Stomach (tissue), 9 donors: ENCODE data around the gene TTC33. TPM values are rescaled to one million over a fixed set of nuclear protein-coding genes. Genes with fewer than 3 reads are reported as not detected.
A peak's percentile ranks its signal among the peaks of the same experiment; 100 is the strongest.

Experiments used
- DNase-seq, 2 donors: peaks; one replicate each; pipeline versions ENCODE4 v3.0.0 to v3.0.0-alpha.2; 2013 to 2019
- H3K27ac ChIP-seq, 5 donors: fragments of 200-600 bp in 4 of 5; sonication (generic) in 4 of 5; one replicate each; pipeline ENCODE4 v1.5.1; 2013 to 2019; ENCODE audit warnings: mild to moderate bottlenecking in 1 of 5, moderate library complexity in 1 of 5
- H3K27me3 ChIP-seq, 3 donors: fragments of 200-600 bp; sonication (generic); one replicate each; pipeline ENCODE4 v1.5.1; 2017 to 2019; ENCODE audit warnings: mixed run types in 1 of 3
- H3K36me3 ChIP-seq, 4 donors: fragments of 200-600 bp; sonication (generic); 1 replicate in 3 of 4; 2 replicates in 1 of 4; pipeline ENCODE4 v1.5.1; 2016 to 2019
- H3K4me1 ChIP-seq, 4 donors: fragments of 200-600 bp; sonication (generic); one replicate each; pipeline ENCODE4 v1.5.1; 2016 to 2019
- H3K4me3 ChIP-seq, 4 donors: fragments of 200-600 bp; sonication (generic) in 3 of 4; one replicate each; pipeline ENCODE4 v1.5.1; 2016 to 2019; ENCODE audit warnings: mild to moderate bottlenecking in 1 of 4
- H3K9me3 ChIP-seq, 4 donors: fragments of 200-600 bp; sonication (generic); one replicate each; pipeline ENCODE4 v1.5.1; 2016 to 2019
- EP300 ChIP-seq: sonication (generic); formaldehyde crosslinking; IDR thresholded peaks from one replicate; pipeline ENCODE4 v1.6.1; 2017; ENCODE audit warnings: antibody characterized with exemption
- POLR2A ChIP-seq, 4 donors: fragments of 450-650 bp; IDR thresholded peaks; one replicate each; pipeline ENCODE4 v1.6.1; 2016; ENCODE audit warnings: antibody characterized with exemption in 4 of 4, control low read depth in 2 of 4, mild to moderate bottlenecking in 1 of 4, moderate library complexity in 1 of 4
- POLR2AphosphoS5 ChIP-seq, 3 donors: sonication (generic); formaldehyde crosslinking; IDR thresholded peaks; one replicate each; pipeline ENCODE4 v1.6.1; 2016; ENCODE audit warnings: antibody characterized with exemption in 3 of 3
- WGBS, 5 donors: extraction: QIAGEN DNeasy Blood & Tissue Kit in 3 of 5; methylation state at CpG; one replicate each; pipeline versions ENCODE4 v1.1.5 to v1.1.7; 2013 to 2018; 5-methylcytosine and 5-hydroxymethylcytosine counted together
- intact Hi-C: fragments of 100-400 bp; cut with DNase I; formaldehyde crosslinking; loops from one replicate; pipeline ENCODE4 v1.15.1; 2023; ENCODE audit warnings: low total_unique reads
- polyA plus RNA-seq, 3 donors: library from polyadenylated mRNA; stranded (reverse); fragments of 200-250 nt; gene quantifications; one replicate each; pipeline ENCODE4 v1.2.3, GENCODE V29; 2013
- total RNA-seq, 5 donors: library from RNA; depleted of rRNA; stranded (reverse); fragments of >200 nt; gene quantifications; one replicate each; pipeline versions ENCODE4 v1.1.0 to v1.2.3, GENCODE V29; 2014 to 2016
- TF ChIP-seq, protein P1 (sequence below), 7 experiments: fragments of 450-650 bp in 4 of 7; fragments of 200-600 bp in 3 of 7; sonication (generic) in 3 of 7; IDR thresholded peaks; one replicate each; pipeline ENCODE4 v1.5.1; 2016 to 2019; ENCODE audit warnings: antibody characterized with exemption in 7 of 7, control low read depth in 2 of 7, mild to moderate bottlenecking in 1 of 7
- donor health status: healthy with polysubstance abuse.
- donor health status: Bipolar disorder and iron deficiency.
- donor health status: healthy.

Gene TTC33
- total and polyA plus RNA-seq, 8 donors: 0.29 to 41.5 (median 7.3) TPM

DNA sequence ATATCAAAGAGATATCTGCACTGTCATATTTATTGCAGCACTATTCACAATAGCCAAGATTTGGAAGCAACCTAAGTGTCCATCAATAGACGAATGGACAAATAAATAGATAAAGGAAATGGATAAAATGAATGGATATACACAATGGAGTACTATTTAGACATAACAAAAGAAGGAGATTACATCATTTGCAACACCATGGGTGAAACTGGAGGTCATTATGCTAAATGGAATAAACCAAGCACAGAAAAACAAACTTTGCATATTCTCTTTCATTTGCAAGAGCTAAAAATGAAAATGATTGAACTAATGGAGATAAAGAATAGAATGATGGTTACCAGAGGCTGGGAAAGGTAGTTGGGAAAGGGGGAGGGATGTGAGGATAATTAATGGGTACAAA lies 231.1 kb downstream of the TTC33 start:
- intact Hi-C loops: no loop called here
- TF ChIP-seq, protein P1, sequence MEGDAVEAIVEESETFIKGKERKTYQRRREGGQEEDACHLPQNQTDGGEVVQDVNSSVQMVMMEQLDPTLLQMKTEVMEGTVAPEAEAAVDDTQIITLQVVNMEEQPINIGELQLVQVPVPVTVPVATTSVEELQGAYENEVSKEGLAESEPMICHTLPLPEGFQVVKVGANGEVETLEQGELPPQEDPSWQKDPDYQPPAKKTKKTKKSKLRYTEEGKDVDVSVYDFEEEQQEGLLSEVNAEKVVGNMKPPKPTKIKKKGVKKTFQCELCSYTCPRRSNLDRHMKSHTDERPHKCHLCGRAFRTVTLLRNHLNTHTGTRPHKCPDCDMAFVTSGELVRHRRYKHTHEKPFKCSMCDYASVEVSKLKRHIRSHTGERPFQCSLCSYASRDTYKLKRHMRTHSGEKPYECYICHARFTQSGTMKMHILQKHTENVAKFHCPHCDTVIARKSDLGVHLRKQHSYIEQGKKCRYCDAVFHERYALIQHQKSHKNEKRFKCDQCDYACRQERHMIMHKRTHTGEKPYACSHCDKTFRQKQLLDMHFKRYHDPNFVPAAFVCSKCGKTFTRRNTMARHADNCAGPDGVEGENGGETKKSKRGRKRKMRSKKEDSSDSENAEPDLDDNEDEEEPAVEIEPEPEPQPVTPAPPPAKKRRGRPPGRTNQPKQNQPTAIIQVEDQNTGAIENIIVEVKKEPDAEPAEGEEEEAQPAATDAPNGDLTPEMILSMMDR (IDR thresholded peaks at IDR 0.05): no peak
- no peak for TF ChIP-seq POLR2A (IDR thresholded peaks at IDR 0.05)
- TF ChIP-seq POLR2AphosphoS5 (IDR thresholded peaks at IDR 0.05): no peak
- no peak for TF ChIP-seq EP300
- Histone ChIP-seq H3K27me3 (no peaks in the 10 kb centered on the region), H3K9me3 (no peaks in the 10 kb centered on the region), H3K36me3 (no peaks in the 10 kb centered on the region), H3K4me3 (no peak overlapping the region), H3K4me1 (peaks cover 0 to 19% (median 5%) of the 10 kb centered on the region in 4 donors), H3K27ac (no peak overlapping the region)
- 77 to 88% (median 84%) methylated on average over 1 of the region's 1 CpG for WGBS, 5 donors
- DNase-seq: no peak

DNA sequence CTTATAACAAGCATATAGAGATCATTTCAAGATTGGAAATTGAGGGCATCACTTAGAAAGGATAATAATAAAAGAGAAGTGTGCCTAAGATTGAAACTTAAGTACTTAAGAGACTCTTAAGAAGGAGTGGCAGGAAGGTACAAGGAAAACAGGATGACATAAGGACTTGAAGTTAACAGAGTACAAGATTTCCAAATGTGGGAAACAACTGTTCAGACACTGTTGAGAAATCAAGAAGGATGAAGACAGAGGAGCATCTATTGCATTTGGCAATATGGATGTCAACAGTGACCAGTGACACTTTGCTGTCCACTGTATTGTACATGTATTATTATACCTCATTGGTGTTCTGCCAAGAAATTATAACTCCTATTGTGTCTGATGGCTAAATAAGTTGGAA lies 233.8 kb downstream of the TTC33 start:
- Histone ChIP-seq H3K4me3 (no peak overlapping the region), H3K27ac (peak overlapping the region in 1 of 5 donors; percentile 17), H3K9me3 (no peaks in the 10 kb centered on the region), H3K27me3 (no peaks in the 10 kb centered on the region), H3K4me1 (peaks cover 0 to 19% (median 8%) of the 10 kb centered on the region in 4 donors), H3K36me3 (no peaks in the 10 kb centered on the region)
- intact Hi-C loops: no loop called here
- DNase-seq: no peak
- TF ChIP-seq POLR2AphosphoS5 (IDR thresholded peaks at IDR 0.05) (no peak), POLR2A (IDR thresholded peaks at IDR 0.05) (no peak), EP300 (no peak)
- TF ChIP-seq, protein P1 (IDR thresholded peaks at IDR 0.05): no peak

GRCh38 chr5:40521108-40521785 lies 234.5 kb downstream of the TTC33 start:
- Histone ChIP-seq H3K4me3 (no peak overlapping the region), H3K27ac (peak overlapping the region in 1 of 5 donors; percentile 17), H3K9me3 (no peaks in the 10 kb centered on the region), H3K27me3 (no peaks in the 10 kb centered on the region), H3K4me1 (peaks cover 0 to 19% (median 8%) of the 10 kb centered on the region in 4 donors), H3K36me3 (no peaks in the 10 kb centered on the region)
- DNase-seq: no peak
- no peak for TF ChIP-seq POLR2AphosphoS5 (IDR thresholded peaks at IDR 0.05)
- no peak for TF ChIP-seq POLR2A (IDR thresholded peaks at IDR 0.05)
- TF ChIP-seq EP300: no peak
- TF ChIP-seq, protein P1 (IDR thresholded peaks at IDR 0.05): no peak
- intact Hi-C loops: no loop called here
- WGBS, 5 donors: 23 to 55% (median 48%) methylated on average over 3 of the region's 3 CpGs

DNA sequence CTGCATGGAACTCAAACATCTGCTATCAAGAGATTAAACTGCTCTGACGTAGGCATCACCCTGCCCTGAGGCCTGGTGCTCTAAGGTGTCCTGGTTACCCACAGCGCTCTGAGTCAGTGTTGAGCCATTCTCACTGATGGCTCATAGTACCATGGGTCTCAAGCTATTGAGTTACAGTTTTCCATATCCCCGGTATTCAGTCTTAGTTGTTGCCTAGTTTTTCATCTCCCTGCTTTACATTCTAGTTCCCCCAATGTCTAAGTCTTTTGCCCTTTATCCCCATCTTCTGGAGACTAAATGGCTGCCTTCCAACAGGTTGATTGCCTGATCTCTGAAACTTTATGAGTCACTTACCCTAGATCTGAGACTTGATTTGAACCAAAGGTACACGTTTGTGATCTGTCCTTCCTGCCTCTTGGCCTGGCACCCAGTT lies 237.3 kb downstream of the TTC33 start:
- intact Hi-C loops: no loop called here
- no peak for TF ChIP-seq POLR2A (IDR thresholded peaks at IDR 0.05)
- peak in 1 of 2 donors; percentile 31 for DNase-seq
- Histone ChIP-seq H3K9me3 (no peaks in the 10 kb centered on the region), H3K27me3 (no peaks in the 10 kb centered on the region), H3K4me1 (peaks cover 0 to 19% (median 8%) of the 10 kb centered on the region in 4 donors), H3K4me3 (no peak overlapping the region), H3K36me3 (no peaks in the 10 kb centered on the region), H3K27ac (no peak overlapping the region)
- 68 to 87% (median 77%) methylated on average over 4 of the region's 4 CpGs for WGBS, 5 donors

DNA sequence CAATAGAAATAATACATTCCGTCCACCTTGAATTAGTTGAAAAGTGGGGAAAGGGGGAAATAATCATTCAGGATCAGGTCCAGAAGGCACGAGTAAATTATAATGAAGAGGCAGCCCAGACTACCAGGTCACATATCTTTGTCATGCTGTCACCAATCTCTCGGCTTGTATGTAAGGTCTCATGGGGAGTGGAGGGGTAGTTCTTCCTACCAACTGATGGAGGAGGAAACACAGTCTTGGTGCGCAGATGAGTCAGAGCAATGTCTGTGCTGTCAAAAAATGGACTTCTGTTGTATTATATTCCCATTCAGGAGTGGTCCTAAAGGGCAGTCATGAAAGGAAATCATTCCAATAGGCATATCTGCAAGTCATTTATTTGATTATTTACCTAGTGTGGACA lies 240.3 kb downstream of the TTC33 start:
- Histone ChIP-seq H3K36me3 (no peaks in the 10 kb centered on the region), H3K27ac (no peak overlapping the region), H3K9me3 (no peaks in the 10 kb centered on the region), H3K4me1 (peaks cover 0 to 7% (median under 1%) of the 10 kb centered on the region in 4 donors), H3K27me3 (no peaks in the 10 kb centered on the region), H3K4me3 (no peak overlapping the region)
- intact Hi-C loops: no loop called here
- TF ChIP-seq, protein P1 (IDR thresholded peaks at IDR 0.05): no peak
- TF ChIP-seq EP300: no peak
- no peak for TF ChIP-seq POLR2A (IDR thresholded peaks at IDR 0.05)
- TF ChIP-seq POLR2AphosphoS5 (IDR thresholded peaks at IDR 0.05): no peak
- WGBS, 5 donors: 83 to 91% (median 90%) methylated on average over 4 of the region's 4 CpGs
- DNase-seq: no peak
